GM21717 (cell line): ENCODE data around the gene GSPT1.
"Not testable (repeated sequence)": the region's sequence is repeated elsewhere in the genome, so short reads cannot be mapped to it uniquely, and the experiment has no call there.

Experiments used
- ATAC-seq: cut with Tn5 transposase; IDR thresholded peaks from one replicate; pipeline ENCODE4 v1.9.1; 2021; ENCODE audit warnings: mild to moderate bottlenecking, moderate library complexity; ENCODE audit not compliant: unreplicated experiment

The GSPT1 gene

DNA sequence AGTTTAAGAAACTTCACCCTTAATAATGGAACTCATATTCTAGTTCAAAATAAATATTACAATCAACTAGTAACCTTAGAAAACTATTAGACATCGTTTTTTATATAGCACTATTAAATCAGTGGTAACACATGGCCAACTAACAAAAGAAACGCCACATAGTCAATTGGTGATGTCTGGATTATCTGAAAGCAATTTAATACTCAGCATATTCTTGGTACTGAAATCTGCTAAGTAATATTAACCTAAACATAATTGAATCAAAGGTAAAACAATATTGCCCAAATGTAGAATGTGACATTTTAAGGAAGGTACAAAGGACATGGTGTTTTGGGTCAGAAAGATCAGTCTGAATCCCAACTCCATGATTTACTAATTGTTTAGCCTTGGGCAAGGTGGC lies 53.3 kb downstream of the GSPT1 start:
- ATAC-seq, result no peak

DNA sequence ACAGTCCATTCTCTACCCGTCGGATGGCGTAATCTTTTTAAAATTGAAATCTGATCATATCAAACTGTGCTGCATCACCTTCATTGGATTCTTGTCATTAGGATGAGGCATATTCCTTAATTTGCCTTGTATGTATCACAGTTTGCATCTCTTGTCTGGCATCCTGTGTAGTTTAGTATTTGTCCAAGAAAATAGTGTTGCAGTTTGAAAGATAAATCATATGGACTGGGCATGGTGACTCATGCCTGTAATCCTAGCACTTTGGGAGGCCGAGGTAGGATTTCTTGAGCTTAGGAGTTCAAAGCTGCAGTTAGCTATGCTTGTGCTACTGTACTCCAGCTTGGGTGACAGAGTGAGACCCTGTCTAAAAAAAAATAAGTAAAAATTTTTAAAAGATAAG lies 58.6 kb downstream of the GSPT1 start:
- ATAC-seq, result no peak

DNA sequence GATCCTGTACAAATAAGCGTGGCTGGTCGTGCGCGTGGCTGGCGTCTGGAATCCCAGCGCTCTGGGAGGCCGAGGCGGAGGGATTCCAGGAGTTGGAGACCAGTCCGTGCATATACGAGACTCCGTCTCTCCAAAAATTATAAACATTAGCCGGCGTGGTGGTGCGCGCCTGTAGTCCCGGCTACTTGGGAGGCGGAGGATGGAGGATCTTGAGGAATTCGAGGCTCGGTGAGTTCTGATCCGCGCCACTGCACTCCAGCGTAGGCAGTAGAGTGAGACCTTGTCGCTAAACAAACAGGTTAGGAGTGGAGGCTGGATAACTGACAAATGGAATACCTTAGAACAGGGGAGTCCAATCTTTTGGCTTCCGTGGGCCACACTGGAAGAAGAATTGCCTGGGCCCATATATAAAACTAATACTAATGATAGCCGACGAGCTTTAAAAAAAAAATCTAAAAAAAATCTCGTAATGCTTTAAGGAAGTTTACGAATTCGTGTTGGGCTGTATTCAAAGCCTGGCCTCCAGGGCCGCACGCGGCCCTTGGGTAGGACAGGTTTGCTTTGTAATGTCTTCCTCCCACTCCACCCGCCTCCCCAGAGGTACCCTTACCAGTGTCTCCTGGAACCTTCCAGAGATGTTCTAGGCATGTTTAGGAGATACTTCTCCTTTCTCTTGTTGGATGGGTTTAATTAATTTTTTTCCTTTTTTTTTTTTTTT lies 63.5 kb downstream of the GSPT1 start:
- no peak for ATAC-seq

DNA sequence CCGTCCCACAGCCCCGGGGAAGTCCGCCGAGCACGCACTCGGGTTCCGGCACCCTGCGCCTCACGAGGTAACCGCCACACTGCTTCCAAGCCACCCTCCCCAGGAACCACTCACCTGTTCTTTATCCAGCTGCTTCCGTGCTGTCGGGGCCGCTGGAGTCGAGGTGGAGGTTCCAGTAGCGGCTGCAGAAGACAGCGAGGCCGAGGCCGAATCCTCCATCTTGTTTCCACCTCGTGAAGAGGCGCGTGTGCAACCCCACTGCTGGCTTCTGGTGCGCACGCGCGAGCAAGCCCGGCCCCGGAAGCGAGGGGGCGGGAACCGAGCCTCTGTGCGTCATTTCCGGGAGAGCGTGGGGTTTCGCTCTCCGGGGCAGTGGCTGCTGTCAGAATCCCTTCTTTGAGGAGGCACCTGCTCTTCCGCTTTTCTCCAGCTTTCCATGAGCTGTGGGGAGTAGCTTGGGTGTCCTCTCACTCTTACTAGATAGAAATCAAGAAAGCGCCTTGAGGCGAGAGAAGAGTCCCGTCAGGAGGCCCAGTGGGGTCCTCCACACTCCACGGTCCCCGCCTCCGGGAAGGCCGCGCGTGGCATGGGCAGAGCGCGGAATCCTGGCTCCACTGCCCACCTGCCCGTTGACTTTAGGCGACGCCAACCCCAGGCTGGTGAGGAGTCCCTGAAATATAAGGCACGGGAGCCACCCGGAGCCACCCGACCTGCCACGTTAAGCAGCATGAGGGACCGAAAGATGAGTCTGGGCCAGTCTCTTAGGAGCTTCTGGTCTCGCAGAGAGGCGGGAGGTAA lies 64.3 kb downstream of the GSPT1 start, which contains the start of gene RSL1D1:
TSS of gene RSL1D1 (minus strand) at position 249 of the 798 bp plus-strand sequence. CDS start at position 219, 30 bp downstream.
- ATAC-seq, result peak; percentile 64

DNA sequence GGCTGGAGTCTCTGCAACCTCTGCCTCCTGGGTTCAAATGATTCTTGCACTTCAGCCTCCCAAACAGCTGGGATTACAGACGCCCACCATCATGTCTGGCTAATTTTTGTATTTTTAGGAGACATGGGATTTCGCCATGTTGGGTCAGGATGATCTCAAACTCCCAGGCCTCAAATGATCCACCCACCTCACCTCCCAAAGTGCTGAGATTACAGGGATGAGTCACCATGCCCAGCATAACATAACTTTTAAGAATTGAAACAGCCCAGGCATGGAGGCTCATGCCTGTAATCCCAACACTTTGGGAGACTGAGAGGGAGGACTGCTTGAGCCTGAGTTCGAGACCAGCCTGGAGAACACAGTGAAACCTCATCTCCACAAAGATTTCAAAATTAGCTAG lies 66.9 kb downstream of the GSPT1 start:
- ATAC-seq, result no peak

DNA sequence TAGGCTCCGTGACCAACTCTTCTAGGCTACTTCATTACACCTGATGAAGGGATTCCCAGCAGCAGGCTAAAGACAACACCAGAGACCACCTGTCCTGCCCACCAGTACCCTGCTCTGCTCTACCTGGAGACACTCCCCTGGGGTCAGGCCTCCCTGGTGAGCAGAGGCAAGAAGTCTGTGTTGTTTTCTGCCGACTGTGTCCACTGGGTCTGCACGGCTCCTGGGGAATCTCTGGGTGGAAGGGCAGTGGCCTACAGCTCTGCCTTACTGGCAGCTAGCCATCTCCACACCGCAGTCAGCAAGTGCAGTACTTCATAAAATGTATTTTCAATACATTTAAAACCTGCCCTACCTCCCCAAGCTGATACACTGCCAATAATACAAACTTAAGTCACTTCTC lies 71.3 kb downstream of the GSPT1 start:
- no peak for ATAC-seq

DNA sequence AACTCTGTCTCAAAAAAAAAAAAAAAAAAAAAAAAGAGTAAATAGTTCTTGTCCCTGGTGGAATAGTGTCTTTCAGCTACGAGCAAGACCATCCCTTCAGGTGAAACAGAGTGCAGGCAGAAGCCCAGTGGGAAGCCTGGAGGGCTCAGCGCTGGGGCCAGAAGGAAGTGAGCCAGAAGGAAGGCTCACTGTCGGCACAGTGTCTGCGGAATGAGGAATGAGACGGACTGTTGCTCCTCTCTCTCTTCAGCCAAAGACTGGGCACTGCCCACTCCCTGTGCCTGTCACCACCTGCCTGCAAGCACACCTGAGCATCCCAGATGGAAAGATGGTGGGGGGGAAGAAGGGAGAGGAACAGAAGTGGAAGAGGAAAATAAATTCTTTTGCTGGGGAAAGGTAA lies 71.9 kb downstream of the GSPT1 start:
- ATAC-seq, result no peak

DNA sequence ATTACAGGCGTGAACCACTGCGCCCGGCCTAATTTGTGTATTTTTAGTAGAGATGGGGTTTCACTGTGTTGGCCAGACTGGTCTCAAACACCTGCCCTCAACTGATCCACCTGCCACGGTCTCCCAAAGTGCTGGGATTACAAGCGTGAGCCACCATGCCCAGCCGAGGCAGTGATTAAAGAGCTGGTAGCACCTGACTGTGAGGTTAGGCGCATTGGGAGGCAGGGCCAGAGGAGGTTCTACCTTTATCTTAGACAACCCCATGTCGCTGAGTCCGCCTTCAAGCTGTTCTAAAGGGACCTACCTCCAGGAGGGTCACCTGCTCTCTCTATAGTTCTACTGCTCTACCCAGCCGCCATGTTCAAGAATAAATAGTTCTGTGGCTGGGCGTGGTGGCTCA lies 72.5 kb downstream of the GSPT1 start:
- ATAC-seq, result no peak

DNA sequence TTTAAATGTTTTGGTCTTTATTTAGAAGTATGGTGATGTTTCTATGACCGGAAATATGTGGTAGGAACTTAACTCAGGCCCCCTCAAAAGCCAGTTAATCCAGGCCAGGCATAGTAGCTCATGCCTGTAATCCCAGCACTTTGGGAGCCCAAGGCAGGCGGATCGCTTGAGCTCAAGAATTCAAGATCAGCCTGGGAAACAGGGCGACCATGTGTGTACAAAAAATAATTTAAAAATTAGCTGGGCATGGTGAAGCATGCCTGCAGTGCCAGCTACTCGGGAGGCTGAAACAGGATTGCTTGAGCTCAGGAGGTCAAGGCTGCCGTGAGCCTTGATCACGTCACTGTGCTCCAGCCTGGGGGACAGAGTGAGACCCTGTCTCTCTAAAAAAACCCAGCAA lies 74.7 kb downstream of the GSPT1 start:
- ATAC-seq, result no peak

DNA sequence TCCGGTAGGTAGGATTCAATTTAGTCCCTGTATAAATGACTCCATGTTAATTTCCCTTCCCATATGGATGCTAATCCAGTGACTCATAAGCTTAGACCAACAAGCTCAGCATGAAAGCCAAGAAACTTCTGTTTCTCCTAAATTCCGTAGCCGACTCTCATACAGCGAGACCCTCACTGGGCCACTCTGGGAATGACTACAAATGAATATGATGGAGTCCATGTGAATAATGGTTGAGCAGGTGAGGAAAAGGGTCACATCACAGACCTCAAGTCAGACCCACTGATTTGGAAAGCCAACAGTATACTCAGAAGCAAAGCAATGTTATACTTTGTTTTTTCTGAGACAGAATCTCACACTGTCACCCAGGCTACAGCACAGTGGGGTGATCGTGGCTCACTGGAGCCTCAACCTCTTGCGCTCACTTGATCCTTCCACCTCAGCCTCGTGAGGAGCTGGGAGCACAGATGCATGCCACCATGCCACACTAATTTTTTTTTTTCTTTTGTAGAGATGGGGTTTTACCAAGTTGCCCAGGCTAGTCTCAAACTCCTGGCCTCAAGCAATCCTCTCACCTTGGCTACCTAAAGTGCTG lies 79.0 kb downstream of the GSPT1 start:
- ATAC-seq, result no peak

DNA sequence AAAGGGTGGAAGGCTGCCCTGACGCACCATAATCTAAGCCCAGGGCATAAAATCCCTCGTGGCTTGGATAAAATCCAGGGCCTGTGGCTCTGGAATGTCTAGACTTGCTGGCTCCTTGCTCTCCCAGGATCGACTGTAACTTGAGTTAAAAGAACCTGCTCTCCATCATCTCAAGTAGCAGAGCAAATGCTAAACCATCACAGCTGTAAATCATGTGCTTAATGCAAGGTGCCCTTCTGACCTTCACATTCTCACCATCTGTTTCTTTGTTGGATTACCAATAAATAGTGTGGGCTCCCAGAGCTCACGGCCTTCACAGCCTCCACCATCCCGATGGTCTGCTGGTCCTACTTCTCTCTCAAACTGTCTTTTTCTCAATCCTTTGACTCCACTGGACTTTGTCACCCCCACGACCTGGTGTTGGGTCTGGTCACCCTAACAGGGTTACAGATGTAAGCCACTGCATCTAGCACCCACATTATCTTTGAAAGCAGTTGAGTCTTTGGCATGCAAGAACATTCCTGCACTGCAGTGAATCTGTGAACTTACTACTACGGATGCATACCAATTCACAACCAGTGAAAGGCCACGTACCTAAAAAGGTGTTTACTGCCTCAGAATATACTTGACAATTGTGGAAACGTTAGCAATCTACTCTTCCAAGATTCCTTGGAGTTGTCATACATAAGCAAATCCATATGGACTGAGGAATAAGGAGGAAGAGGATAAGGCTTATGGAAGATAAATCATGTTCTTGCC lies 79.7 kb downstream of the GSPT1 start:
- ATAC-seq, result no peak

DNA sequence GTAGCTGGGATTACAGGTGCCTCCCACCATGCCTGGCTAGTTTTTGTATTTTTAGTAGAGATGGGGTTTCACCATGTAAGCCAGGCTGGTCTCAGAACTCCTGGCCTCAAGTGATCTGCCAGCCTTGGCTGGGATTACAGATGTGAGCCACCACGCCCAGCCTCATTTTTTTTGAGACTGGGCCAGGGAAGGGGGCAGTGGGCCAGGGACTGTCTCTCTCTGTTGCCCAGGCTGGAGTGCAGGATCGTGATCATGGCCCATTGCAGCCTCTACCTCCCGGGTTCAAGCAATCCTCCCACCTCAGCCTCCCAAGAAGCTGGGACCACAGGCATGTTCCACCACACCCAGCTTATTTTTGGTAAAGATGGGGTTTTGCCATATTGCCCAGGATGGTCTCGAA lies 80.4 kb downstream of the GSPT1 start:
- ATAC-seq, result no peak

DNA sequence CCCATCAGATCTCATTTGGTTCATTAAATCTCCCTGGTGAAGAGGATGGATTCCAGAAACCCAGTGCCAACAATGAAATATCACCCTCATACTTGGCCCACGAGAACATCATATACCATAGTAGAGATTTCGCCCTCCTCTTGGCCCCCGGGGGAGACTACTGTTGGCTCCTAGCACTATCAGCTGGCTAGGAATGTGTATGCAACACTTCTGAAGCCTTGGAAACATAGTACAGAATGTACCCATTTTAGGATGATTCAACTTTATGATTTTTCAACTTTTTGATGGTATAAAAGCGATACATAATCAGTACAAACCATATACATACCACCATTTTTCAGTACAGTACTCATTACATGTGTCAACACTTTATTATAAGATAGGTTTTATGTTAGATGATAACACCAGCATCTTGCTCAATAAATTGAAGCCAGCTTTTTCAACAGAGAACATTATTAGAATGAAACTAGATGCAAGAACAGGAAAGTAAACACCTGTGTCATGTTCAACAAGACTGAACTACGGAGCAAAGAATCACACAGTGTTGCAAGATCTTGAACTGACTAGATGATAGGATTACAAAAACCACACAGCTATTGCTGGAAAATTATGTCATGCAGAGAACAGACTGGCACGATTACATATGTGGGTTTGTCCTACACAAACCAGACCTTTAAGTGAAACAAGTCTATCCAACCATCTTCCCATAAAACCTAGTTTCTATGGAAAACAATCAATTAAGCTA lies 81.6 kb downstream of the GSPT1 start:
- no peak for ATAC-seq

DNA sequence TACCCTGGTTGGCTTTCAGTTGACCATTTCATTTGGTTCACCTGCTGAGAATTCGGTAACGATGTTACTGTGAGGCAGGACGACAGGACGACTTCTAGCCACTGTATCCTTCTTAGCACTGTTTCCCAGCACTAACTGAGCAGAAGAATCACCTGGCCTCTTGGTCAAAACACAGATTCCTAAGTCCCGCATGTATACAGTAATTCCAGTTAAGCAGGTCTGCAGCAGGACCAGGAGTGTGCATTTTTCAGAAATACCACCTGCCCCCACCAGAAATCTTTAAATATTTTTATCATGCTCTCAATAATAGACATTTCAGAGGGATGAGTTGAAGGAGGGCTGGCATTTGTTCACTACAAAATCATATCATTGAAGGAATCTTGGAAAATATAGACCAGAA lies 87.1 kb downstream of the GSPT1 start:
- no peak for ATAC-seq

DNA sequence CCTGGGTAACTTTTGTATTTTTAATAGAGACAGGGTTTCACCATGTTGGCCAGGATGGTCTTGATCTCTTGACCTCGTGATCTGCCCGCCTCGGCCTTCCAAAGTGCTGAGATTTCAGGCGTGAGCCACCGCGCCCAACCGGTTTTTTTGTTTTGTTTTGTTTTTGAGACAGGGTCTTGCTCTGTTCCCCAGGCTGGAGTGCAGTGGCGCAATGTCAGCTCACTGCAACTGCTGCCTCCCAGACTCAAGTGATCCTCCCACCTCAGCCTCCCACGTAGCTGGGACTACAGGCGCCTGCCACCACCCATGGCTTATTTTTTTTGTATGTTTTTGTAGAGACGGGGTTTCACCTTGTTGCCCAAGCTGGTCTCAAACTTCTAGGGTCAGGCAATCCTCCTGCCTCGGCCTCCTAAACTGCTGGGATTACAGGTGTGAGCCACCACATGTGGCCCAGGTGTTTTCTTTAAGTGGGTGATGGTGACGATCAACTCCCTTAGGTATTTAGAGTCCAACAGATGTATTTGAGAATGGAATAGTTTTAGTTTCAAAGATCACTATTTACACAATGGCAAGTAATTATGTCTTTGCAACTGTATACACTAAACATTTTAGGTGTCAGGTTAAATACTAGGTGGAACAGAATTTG lies 90.1 kb downstream of the GSPT1 start:
- not testable (repeated sequence) for ATAC-seq

DNA sequence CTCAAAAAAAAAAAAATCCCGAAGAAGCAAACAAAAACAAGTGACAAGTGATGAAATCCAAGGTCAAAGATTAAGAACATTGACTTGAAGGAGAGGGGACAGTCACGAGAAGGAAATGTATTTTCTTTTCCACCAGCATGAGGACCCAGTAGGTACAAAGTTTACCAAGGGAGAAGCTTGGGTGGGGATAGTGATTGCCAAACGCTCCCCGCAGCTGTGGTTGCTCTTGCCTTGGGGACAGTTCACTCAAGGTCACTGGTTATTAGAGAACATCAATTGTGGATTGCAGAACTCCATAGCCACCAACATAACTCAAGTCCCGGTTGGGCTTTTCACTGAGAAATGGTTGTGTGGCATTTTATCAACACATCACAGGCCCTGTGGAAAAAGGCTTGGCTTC lies 91.4 kb downstream of the GSPT1 start:
- ATAC-seq, result no peak

DNA sequence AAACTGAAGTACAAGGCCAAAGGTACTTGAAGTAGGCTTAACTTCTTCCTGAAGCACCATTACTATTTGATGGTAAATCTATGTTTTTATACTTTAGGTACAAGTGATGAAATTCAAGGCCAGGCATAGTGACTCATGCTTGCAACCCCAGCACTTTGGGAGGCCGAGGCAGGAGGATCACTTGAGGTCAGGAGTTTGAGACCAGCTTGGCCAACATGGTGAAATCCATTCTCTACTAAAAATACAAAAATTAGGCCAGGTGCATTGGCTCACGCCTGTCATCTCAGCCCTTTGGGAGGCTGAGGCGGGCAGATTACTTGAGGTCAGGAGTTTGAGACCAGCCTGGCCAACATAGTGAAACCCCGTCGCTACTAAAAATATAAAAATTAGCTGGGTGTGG lies 92.1 kb downstream of the GSPT1 start:
- ATAC-seq, result not testable (repeated sequence)

DNA sequence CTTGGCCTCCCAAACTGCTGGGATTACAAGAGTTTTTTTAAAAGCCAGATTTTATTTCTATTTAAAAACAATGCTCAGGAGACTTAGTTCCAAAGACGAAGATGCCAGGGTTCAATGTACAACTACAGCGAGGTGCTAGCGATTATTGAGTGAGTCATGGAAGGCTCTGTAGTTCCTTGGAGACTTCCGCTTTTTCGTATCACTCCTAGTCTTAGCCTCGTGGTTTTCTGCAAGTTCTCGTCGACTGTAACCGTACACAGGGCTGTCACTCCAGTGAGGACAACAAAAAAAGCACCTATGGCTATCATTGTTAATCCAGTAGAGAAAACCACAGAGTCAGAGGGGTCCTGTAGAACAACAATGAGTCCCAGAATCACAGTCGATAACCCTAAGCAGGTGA lies 96.0 kb downstream of the GSPT1 start:
- no peak for ATAC-seq

DNA sequence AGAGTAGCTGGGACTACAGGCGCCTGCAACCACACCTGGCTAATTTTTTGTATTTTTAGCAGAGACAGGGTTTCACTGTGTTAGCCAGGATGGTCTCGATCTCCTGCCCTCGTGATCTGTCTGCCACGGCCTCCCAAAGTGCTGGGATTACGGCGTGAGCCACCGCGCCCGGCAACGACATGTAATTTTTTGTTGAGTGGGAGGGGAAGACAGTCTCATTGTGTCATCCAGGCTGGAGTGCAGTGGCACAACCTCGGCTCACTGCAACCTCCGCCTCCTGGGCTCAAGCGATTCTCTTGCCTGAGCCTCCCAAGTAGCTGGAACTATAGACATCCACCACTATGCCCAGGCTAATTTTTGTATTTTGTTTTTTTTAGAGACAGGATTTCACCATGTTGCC lies 96.8 kb downstream of the GSPT1 start:
- not testable (repeated sequence) for ATAC-seq
